H1 (cell line): ENCODE measurements around the gene CAPN8. TPM values are rescaled to one million over a fixed set of nuclear protein-coding genes. Genes with fewer than 3 reads are reported as not detected.

Experiments used
- CHD1 ChIP-seq: IDR thresholded peaks from 2 replicates; pipeline ENCODE4 v1.6.1; 2012; ENCODE audit warnings: low read depth, low read length, improper control_type of control experiment
- CTCF ChIP-seq, 3 experiments: IDR thresholded peaks; 1 replicate in 2 of 3; 2 replicates in 1 of 3; pipeline versions ENCODE4 v1.5.1 to v1.6.1; 2011; ENCODE audit warnings: low read length in 3 of 3, mild to moderate bottlenecking in 3 of 3, inconsistent platforms in 2 of 3, low read depth in 1 of 3, moderate library complexity in 1 of 3; ENCODE audit not compliant: insufficient read depth in 1 of 3; ENCODE audit errors: control extremely low read depth in 1 of 3
- GABPA ChIP-seq: IDR thresholded peaks from 2 replicates; pipeline ENCODE4 v1.6.1; 2011; ENCODE audit warnings: mild to moderate bottlenecking, low read length, moderate library complexity, borderline replicate concordance; ENCODE audit not compliant: insufficient read depth
- polyA plus RNA-seq, 7 experiments: library from polyadenylated mRNA; depleted of rRNA in 3 of 7; stranded (reverse) in 5 of 7; unstranded in 2 of 7; fragments of >200 nt in 5 of 7; fragments of 200-250 nt in 2 of 7; gene quantifications; 1 replicate in 5 of 7; 2 replicates in 1 of 7; 4 replicates in 1 of 7; pipeline versions ENCODE4 v1.2.1 to v1.2.3, GENCODE V29; 2011 to 2013; ENCODE audit warnings: missing spikeins in 2 of 7, mixed read lengths in 2 of 7
- total RNA-seq: library from RNA; stranded (reverse); fragmentation: NEBNext Ultra II Directional; extraction: Animal tissue kit (Norgen Biotek cat#: 25700); gene quantifications from 2 replicates; pipeline ENCODE4 v1.2.1, GENCODE V29; 2021
- TF ChIP-seq, protein P1 (sequence below): IDR thresholded peaks from 2 replicates; pipeline ENCODE4 v1.6.1; 2011; ENCODE audit warnings: low read length, improper control_type of control experiment

CAPN8 gene
- total and polyA plus RNA-seq, 2 of the 8 experiments (the other 6 are each of a cell fraction or from before 2014, with no cell fraction given), result 0.20 to 0.26 TPM

- TF ChIP-seq, protein P1, sequence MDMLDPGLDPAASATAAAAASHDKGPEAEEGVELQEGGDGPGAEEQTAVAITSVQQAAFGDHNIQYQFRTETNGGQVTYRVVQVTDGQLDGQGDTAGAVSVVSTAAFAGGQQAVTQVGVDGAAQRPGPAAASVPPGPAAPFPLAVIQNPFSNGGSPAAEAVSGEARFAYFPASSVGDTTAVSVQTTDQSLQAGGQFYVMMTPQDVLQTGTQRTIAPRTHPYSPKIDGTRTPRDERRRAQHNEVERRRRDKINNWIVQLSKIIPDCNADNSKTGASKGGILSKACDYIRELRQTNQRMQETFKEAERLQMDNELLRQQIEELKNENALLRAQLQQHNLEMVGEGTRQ, result no peak
- no peak for TF ChIP-seq CHD1
- TF ChIP-seq CTCF (IDR thresholded peaks at IDR 0.05; ENCODE audit: control extremely low read depth in 1 of 3, insufficient read depth in 1 of 3, low read depth in 1 of 3, low read length in 3 of 3), result no peak
- no peak for TF ChIP-seq GABPA
Measured at GRCh38 chr1:223551610-223552009, 113.9 kb downstream of the CAPN8 start (continued).
